GM21381 (cell line): ENCODE measurements around the gene CAPN2.
"Not testable (repeated sequence)": the region's sequence is repeated elsewhere in the genome, so short reads cannot be mapped to it uniquely, and the experiment has no call there.

Source experiments
- ATAC-seq: cut with Tn5 transposase; IDR thresholded peaks from one replicate; pipeline ENCODE4 v1.9.1; 2021; ENCODE audit warnings: mild to moderate bottlenecking, moderate library complexity; ENCODE audit not compliant: unreplicated experiment

The CAPN2 gene

GRCh38 chr1:223783676-223784075 is 71.3 kb downstream of the CAPN2 start:
- ATAC-seq: no peak

GRCh38 chr1:223784541-223784940 is 72.2 kb downstream of the CAPN2 start:
- ATAC-seq: no peak

GRCh38 chr1:223785808-223786207 is 73.5 kb downstream of the CAPN2 start:
- ATAC-seq: no peak

- no peak for ATAC-seq
These were observed 76.5 kb downstream of the CAPN2 start for GRCh38 chr1:223788746-223789415.

GRCh38 chr1:223792046-223792445 is 79.7 kb downstream of the CAPN2 start:
- no peak for ATAC-seq

- ATAC-seq: no peak
These were observed 81.4 kb downstream of the CAPN2 start for GRCh38 chr1:223793716-223794115.

- ATAC-seq: no peak
These were observed 82.0 kb downstream of the CAPN2 start for GRCh38 chr1:223794136-223794880.

GRCh38 chr1:223796210-223796609 is 83.9 kb downstream of the CAPN2 start:
- ATAC-seq: no peak

- no peak for ATAC-seq
These were observed 89.7 kb downstream of the CAPN2 start for GRCh38 chr1:223802032-223802431.

- no peak for ATAC-seq
These were observed 90.3 kb downstream of the CAPN2 start for GRCh38 chr1:223802602-223803001.

- no peak for ATAC-seq
These were observed 90.9 kb downstream of the CAPN2 start for GRCh38 chr1:223803211-223803610.

GRCh38 chr1:223809905-223810304 is 97.6 kb downstream of the CAPN2 start:
- ATAC-seq: not testable (repeated sequence)

- ATAC-seq: no peak
These were observed 98.2 kb downstream of the CAPN2 start for GRCh38 chr1:223810586-223810985.

GRCh38 chr1:223811634-223812101 is 99.3 kb downstream of the CAPN2 start:
- no peak for ATAC-seq

- no peak for ATAC-seq
These were observed 101.3 kb downstream of the CAPN2 start for GRCh38 chr1:223813645-223814044.

GRCh38 chr1:223815020-223815853 is 102.9 kb downstream of the CAPN2 start:
- ATAC-seq: no peak

GRCh38 chr1:223815865-223816264 is 103.5 kb downstream of the CAPN2 start:
- ATAC-seq: no peak

GRCh38 chr1:223817265-223817664 is 104.9 kb downstream of the CAPN2 start:
- not testable (repeated sequence) for ATAC-seq

- no peak for ATAC-seq
These were observed 107.6 kb downstream of the CAPN2 start for GRCh38 chr1:223819730-223820514.

GRCh38 chr1:223820515-223820858 is 108.1 kb downstream of the CAPN2 start:
- no peak for ATAC-seq

- no peak for ATAC-seq
These were observed 108.6 kb downstream of the CAPN2 start for GRCh38 chr1:223820971-223821370.
